Mononuclear cell (primary cell): ENCODE measurements around the gene SYMPK. TPM values are rescaled to one million over a fixed set of nuclear protein-coding genes. Genes with fewer than 3 reads are reported as not detected.
"Not testable (repeated sequence)": the region's sequence is repeated elsewhere in the genome, so short reads cannot be mapped to it uniquely, and the experiment has no call there.

Source experiments
- H3K27me3 ChIP-seq: 2 replicates; pipeline ENCODE4 v1.6.0; 2011; ENCODE audit warnings: low read length, control low read depth; ENCODE audit not compliant: insufficient read depth
- H3K4me1 ChIP-seq: 2 replicates; pipeline ENCODE4 v1.5.1; 2011; ENCODE audit warnings: mild to moderate bottlenecking, low read length, control low read depth; ENCODE audit not compliant: insufficient read depth
- H3K4me3 ChIP-seq: 2 replicates; pipeline ENCODE4 v1.5.1; 2011; ENCODE audit warnings: mild to moderate bottlenecking, low read length, moderate library complexity
- H3K9me3 ChIP-seq: 2 replicates; pipeline ENCODE4 v1.5.1; 2011; ENCODE audit warnings: low read depth, mild to moderate bottlenecking, control low read depth, low read length
- total RNA-seq: library from RNA; depleted of rRNA; stranded (reverse); fragments of >200 nt; gene quantifications from one replicate; pipeline ENCODE4 v1.2.3, GENCODE V29; 2012

SYMPK gene
- total RNA-seq, 1 donor = 27.2 TPM

- Histone ChIP-seq H3K9me3 (no peaks in the 10 kb centered on the region), H3K27me3 (peaks cover 14% of the 10 kb centered on the region), H3K4me1 (peaks cover 28% of the 10 kb centered on the region), H3K4me3 (no peak overlapping the region)
Observed at GRCh38 chr19:45879971-45880370, 17.0 kb upstream of the SYMPK start.

- Histone ChIP-seq H3K9me3 (no peaks in the 10 kb centered on the region), H3K27me3 (peaks cover 14% of the 10 kb centered on the region), H3K4me1 (peaks cover 18% of the 10 kb centered on the region), H3K4me3 (no peak overlapping the region)
Observed at GRCh38 chr19:45879055-45879454, 16.1 kb upstream of the SYMPK start.

DNA sequence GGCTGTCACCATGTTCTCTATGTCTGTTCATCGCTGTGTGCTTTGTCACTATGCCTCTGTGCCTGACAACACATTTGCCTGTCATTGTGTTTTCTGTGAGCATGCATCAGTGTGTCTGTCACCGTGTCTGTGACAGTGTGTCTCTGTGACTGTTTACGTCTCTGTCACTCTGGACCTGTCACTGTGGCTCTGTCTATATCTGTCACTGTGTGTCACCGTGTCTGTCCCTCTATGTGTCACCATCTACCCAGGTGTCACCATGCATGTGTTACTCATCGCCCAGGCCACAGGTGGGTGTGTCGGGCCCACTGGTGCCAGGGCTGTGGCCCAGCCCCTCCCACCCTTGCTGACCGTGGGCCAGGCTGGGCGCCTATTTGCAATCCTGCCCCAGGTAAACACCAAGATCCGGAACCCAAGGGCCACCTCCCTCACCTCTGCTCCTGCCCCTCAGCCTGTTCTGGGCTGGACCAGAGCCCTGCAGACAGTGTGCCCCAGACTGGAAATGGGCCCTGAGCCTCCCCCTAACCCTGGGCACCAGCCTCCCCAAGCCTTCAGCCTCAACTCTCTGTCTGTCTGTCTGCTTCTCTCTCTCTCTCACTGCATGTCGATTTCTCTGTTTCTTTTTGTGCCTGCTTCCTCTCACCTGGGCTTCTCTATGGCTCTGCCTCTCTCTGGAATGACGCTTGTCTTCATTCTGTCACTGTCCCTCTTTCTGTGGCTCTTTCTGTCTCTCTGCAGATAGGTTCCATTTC is 15.3 kb upstream of the SYMPK start:
- H3K27me3 ChIP-seq = peaks cover 14% of the 10 kb centered on the region

GRCh38 chr19:45876411-45877197 is 13.7 kb upstream of the SYMPK start:
- no peaks in the 10 kb centered on the region for H3K9me3 ChIP-seq
- H3K4me3 ChIP-seq = no peak overlapping the region
- peaks cover 4% of the 10 kb centered on the region for H3K4me1 ChIP-seq
- peaks cover 14% of the 10 kb centered on the region for H3K27me3 ChIP-seq

More for the DNA sequence above, 15.3 kb upstream of the SYMPK start:
- peaks cover 12% of the 10 kb centered on the region for H3K4me1 ChIP-seq
- no peak overlapping the region for H3K4me3 ChIP-seq
- H3K9me3 ChIP-seq = no peaks in the 10 kb centered on the region

DNA sequence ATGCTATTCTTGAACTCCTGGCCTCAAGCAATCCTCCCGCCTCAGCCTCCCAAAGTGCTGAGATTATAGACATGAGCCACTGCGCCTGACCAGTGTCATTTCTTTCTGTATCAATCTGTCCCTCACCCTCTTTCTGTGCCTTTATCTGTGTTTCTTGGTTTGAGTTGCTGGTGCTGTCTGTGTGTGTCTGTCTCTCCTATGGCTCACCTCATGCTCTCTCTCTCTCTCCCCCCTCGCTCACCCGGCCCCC is 13.1 kb upstream of the SYMPK start:
- Histone ChIP-seq H3K27me3 (peaks cover 14% of the 10 kb centered on the region), H3K4me3 (no peak overlapping the region), H3K4me1 (peaks cover 4% of the 10 kb centered on the region), H3K9me3 (no peaks in the 10 kb centered on the region)

DNA sequence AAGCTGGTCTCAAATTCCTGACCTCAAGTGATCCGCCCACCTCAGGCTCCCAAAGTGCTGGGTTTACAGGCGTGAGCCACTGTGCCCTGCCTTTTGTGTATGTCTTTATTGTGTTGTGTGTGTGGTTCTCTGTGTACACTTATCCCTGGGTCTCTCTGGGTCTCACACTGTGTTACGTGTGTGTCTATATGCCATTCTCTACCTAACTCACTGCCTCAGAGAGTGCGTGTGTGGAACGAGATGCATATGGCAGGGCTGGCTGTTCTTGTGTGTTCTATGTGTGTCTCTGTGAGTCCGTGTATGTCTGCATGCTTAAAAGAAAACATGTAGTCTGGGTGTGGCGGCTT is 11.6 kb upstream of the SYMPK start:
- Histone ChIP-seq H3K27me3 (peaks cover 14% of the 10 kb centered on the region), H3K4me1 (peaks cover 4% of the 10 kb centered on the region), H3K9me3 (no peaks in the 10 kb centered on the region), H3K4me3 (no peak overlapping the region)

DNA sequence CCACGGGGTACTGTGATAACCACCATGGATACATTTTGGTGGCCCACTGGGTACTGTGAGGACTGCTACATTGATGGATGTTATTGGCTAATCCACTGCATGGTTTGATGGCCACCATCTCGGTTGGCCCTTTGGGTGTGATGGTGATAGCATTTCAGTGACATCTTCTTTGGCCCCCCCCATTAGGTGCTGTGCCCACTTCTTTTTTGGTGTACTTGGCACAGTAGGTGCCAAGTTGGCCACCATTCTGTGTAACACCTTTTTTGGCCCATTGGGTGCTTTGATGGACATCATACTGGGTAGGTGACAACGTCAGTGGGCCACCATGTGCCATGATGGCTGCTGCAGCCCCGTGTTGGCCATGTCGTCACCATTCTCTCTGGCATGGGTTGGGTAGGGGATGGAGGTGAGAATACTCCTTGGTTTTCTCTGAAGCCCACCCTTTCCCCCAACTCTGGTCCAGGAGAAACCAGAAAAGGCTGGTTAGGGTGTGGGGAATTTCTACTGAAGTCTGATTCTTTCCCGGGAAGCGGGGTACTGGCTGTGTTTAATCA is 10.3 kb upstream of the SYMPK start:
- Histone ChIP-seq H3K9me3 (no peaks in the 10 kb centered on the region), H3K4me1 (peaks cover 4% of the 10 kb centered on the region)

DNA sequence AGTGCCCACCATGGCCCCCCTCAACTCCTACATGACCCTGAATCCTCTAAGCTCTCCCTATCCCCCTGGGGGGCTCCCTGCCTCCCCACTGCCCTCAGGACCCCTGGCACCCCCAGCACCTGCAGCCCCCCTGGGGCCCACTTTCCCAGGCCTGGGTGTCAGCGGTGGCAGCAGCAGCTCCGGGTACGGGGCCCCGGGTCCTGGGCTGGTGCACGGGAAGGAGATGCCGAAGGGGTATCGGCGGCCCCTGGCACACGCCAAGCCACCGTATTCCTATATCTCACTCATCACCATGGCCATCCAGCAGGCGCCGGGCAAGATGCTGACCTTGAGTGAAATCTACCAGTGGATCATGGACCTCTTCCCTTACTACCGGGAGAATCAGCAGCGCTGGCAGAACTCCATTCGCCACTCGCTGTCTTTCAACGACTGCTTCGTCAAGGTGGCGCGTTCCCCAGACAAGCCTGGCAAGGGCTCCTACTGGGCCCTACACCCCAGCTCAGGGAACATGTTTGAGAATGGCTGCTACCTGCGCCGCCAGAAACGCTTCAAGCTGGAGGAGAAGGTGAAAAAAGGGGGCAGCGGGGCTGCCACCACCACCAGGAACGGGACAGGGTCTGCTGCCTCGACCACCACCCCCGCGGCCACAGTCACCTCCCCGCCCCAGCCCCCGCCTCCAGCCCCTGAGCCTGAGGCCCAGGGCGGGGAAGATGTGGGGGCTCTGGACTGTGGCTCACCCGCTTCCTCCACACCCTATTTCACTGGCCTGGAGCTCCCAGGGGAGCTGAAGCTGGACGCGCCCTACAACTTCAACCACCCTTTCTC is 9.4 kb upstream of the SYMPK start:
- Histone ChIP-seq H3K27me3 (peaks cover 14% of the 10 kb centered on the region), H3K4me3 (no peak overlapping the region), H3K9me3 (no peaks in the 10 kb centered on the region), H3K4me1 (peaks cover 4% of the 10 kb centered on the region)

More for the DNA sequence above, 10.3 kb upstream of the SYMPK start:
- Histone ChIP-seq H3K4me3 (no peak overlapping the region), H3K27me3 (peaks cover 14% of the 10 kb centered on the region)

- no peaks in the 10 kb centered on the region for H3K4me1 ChIP-seq
- H3K9me3 ChIP-seq = no peaks in the 10 kb centered on the region
- peaks cover 7% of the 10 kb centered on the region for H3K27me3 ChIP-seq
- no peak overlapping the region for H3K4me3 ChIP-seq
Observed at GRCh38 chr19:45870798-45871197, 7.9 kb upstream of the SYMPK start.

DNA sequence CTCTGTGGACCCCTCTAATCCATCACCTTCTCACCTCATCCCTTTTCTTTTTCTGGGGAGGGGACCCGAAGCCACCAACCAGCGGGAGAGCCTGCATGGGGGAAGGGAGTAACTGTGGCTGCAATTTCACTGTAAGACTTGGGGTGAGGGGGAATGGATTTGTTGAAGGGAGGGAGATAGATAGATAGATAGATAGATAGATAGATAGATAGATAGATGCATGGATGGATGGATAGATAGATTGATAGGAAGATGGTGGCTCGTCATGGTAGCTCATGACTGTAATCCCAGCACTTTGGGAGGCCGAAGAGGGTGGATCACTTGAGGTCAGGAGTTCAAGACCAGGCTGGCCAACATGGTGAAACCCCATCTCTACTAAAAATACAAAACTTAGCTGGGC is 4.3 kb upstream of the SYMPK start:
- H3K9me3 ChIP-seq, H3K4me3 ChIP-seq: not testable (repeated sequence)
- H3K27me3 ChIP-seq = peaks cover 22% of the 10 kb centered on the region
- peaks cover 11% of the 10 kb centered on the region for H3K4me1 ChIP-seq

DNA sequence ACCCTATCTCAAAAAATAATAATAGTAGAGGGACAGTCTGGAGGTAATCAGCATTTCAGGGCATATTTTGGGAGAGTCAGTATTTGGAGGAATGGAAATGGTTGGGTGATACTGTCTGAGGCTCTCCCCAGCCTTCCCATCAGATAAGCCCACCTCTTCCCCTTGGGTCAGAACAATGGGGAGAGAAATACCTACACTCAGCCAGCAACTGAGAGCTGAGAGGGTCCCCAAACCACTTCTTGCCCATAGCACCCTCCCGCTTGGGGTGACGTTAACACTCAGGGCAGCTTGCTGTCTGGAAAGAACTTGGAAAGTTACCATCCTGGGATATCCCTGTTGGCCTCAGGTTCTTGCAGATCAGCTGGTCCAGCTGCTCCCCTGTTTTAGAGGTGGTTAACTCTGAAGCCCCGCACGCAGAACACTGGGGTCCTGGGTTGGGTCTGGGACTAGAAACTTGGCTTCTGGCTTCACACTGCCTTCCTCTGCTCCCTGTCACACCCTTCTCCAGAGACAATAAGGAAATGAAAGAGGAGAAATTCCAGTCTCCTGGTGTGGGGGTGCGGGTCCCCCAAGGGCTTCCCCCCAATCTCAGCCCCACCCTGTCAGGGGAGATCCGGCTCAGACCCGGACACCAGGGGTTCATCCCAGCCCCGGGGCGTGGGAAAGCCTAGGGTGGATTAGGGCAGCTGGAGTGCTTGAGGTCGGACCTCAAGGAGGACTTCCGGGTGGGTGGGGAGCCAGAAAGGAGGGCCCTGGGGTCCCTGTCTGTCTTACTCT is 3.6 kb upstream of the SYMPK start:
- Histone ChIP-seq H3K27me3 (peaks cover 22% of the 10 kb centered on the region), H3K4me3 (no peak overlapping the region), H3K9me3 (no peaks in the 10 kb centered on the region), H3K4me1 (peaks cover 18% of the 10 kb centered on the region)

DNA sequence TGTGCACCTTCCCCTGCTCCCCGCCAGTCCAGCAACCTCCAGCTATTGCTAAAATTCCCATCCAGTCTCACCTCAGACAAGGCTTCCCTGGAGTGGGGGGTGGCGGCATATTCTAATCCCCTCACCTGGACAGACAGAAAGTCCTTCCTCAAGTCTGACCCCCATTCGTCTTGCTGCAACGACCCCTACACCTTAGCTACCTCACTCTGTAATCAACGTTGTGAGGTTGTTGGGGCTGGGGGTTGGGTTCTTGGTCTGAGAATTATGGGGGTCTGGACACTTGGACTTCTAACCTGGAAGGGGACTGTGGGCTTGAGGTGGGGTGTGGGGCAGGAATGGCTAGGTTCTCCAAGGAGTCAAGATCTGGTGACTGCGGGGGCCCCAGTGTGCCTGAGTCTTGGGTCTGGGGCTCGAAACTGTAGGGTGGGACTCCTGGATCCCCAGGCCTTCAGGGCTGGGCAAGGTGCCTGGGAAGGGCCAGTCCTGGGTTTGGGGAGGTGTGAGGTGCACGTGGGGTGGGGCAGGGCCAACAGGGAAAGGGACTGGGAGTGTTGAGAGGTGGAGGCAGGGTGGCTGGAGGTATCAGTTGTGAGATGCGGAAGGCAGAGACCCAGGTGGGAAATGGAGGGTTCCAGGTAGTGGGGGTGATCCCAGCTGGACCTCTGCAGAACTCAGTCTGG is 2.5 kb upstream of the SYMPK start:
- H3K9me3 ChIP-seq = no peaks in the 10 kb centered on the region
- H3K4me1 ChIP-seq = peaks cover 29% of the 10 kb centered on the region
- H3K27me3 ChIP-seq = peaks cover 22% of the 10 kb centered on the region
- no peak overlapping the region for H3K4me3 ChIP-seq

- Histone ChIP-seq H3K9me3 (no peaks in the 10 kb centered on the region), H3K27me3 (peaks cover 22% of the 10 kb centered on the region), H3K4me3 (no peak overlapping the region), H3K4me1 (peaks cover 29% of the 10 kb centered on the region)
Observed at GRCh38 chr19:45864629-45865082, 1.7 kb upstream of the SYMPK start.
